CD1c-positive myeloid dendritic cell (primary cell): ENCODE results near the gene ADRA2A.

Experiments
- DNase-seq: peaks from one replicate; pipeline ENCODE4 v3.0.0-alpha.2; 2016; ENCODE audit errors: extremely low spot score

The ADRA2A gene

DNA sequence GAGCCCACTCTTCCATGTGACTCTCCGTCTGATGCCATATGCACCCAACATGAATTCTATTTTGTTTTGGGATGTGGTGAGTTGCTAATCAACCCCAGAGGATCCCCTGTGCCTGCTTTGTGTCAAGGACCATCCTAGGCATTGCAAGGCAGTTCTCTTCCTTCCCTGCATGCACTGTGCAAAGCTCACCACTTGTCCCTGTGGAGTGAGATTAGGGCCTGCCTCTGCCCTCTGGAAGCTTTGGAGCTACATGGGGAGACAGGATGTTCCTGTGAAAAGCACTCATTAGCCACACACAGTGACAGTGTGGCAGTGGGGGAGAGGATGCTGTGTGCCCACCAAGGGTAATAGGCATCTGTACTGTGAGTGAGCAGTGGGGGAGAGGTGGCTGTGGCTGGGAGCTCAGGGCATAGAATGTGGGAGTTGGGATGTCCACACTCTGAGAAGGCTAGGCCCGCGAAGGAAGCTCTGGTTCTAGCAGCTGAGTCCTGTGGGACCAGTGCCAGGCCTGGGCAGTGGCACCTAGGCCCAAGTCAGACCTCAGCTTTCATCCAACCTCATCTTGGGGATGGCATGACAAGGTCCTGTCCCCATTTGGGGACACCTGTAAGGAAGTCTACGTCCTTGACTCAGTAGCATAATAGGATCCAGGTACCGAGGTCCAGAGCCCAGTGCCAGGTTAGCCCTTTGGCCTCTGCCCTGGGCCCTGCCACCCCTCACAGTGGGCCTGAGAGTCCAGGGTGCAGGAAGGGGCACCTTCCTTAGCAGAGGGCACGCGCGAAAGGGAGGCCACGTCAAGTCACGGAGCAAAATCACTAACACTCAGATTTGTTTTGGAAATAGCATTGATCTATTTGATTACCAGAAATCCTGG lies 6.6 kb downstream of the ADRA2A start:
- no peak for DNase-seq

DNA sequence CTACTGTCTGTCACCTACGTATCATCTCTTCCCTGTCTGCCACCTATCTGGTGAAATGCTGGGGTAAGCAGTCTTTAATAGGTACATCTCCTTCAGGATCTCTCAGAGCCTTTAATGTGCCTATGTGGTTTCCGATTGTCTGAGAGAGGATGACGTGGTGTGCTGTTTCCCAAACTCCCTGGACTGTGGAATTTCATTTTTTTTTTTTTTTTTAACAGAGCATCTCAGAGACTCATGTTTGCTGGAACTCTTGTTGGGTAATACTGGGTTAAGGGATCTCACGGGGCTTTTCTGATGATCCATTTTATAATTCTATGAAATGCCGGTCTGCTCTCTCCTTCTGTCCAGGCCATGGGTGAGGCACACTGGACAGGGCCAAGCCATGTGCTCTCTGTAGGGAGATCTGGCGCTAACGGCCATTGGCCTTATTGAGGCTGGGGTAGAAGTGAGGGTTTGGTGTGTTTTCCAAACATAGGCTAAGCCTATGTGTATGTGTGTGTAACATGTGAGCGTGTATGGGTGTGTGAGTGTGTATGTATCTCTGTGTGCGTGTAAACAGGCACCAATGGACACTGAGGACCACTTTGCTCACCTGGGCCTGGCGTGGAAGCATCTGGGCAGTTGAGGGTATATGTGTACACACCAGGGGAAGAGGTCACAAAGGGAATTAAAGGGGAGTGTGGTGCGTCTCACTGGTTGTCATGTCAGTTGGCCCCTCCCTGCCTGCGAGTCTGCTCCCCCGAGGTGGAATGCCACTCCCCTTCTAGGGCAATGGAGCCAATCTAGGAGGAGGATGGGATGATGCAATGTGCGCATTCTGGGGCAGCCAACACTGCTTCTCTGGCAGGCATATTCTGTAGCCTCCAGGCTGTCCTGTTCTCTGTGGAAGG lies 7.8 kb downstream of the ADRA2A start:
- DNase-seq: no peak

DNA sequence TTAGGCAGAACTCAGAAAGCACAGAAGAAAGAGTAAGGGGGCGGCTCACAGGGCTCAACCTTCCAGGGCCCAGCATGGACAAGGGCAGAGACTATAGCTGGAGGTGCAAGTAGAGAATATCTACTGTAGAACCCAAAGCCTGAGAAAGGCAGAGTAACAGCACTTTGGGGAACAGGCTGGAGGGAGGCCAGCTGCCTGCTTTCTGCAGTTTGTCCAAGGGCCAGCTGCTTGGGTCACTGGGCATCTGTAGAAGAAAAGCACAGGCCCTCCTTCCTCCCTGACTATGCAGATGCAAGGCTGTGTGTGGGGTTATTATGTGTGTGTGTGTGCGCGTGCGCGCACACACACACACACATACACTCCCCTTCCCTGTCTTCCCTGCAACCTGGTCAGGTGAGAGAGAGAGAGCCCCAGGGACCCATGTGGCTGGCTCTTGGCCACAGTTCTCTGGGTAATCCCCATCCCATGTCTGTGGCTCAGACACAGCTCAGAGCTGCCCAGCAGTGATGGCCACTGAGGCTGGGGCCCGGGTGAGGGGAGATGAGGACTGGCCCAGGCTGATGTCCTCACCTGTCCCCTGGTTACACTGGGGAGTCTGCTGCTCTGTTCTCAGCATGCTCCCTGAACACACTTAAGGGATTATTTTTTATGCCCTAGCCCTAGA lies 9.0 kb downstream of the ADRA2A start:
- no peak for DNase-seq

DNA sequence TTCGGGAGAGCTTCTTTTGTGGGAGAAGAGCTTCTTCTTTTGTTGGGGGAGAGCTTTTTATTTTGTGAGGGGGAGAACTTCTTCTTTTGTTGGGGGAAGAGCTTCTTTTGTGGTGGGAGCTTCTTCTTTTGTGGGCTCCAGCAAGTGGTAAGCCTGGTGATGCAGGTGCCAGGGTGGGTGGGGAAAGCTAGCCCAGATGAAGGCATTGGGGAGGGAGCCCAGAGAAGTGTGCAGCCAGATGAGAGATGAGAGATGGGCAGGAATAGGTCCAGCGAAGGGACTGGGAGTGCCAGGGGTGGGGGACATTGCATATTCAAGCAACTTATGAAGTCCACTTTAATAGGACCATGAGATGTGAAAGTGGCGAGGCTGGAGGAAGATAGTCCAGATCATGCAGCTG lies 9.7 kb downstream of the ADRA2A start:
- DNase-seq: no peak

- no peak for DNase-seq
Measured at GRCh38 chr10:111087331-111087756, 10.5 kb downstream of the ADRA2A start.

DNA sequence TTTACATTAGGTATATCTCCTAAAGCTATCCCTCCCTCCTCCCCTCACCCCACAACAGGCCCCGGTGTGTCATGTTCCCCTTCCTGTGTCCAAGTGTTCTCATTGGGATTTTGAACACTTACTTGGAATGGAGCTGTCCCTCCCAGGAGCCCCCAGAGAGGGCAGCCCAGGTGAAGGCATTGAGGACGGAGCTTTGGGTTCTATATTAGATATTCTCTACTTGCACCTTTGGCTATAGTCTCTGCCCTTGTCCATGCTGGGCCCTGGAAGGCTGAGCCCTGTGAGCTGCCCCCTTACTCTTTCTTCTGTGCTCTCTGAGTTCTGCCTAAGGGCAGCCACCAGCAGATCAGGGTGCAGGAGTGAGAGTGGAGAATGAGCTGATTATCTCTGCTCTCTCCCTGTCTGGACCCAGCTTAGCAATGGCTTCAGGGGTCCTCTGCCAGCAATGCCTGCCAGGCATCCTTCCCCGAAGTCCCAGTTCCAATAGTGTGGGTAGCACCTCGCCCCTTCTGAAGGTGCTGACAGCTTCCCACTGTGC lies 11.2 kb downstream of the ADRA2A start:
- DNase-seq: no peak

DNA sequence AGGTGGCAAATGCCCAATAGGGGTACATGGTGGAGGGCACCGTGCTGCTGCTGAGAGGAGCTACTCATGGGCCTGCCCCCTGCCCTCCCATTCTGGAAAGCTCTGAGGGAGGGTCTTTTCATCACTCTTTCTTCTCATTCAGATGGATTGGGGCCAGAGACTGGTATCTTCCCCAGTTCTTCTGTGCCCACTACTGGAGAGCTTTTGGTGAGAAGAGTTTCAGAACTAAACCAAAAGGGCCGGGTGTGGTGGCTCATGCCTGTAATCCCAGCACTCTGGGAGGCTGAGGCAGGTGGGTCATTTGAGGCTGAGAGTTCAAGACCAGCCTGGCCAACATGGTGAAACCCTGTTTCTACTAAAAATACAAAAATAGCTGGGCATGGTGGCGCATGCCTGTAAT lies 12.5 kb downstream of the ADRA2A start:
- DNase-seq: no peak

- no peak for DNase-seq
Measured at GRCh38 chr10:111091833-111092232, 15.0 kb downstream of the ADRA2A start.

GRCh38 chr10:111093741-111094380 lies 17.0 kb downstream of the ADRA2A start:
- peak; percentile 29 for DNase-seq

- no peak for DNase-seq
Measured at GRCh38 chr10:111098679-111099437, 22.0 kb downstream of the ADRA2A start.

DNA sequence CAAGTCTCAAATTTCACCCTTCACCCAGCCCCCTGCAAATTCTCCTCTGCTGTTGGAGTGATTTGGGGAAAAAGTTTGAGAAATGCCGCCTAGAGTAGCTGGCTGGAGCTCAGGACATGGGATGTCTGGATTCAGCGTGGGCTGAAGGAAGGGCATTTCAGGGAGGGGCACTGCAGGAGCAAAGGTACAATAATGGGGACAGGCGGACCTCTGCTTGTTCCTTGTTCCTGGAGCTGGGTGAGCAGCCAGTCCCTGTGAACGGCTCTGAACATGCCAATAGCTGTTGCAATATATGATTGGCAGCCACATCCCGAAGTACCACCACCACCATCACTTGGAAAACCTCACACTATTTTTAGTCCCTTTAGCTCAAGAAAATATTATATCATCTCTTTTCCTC lies 23.4 kb downstream of the ADRA2A start:
- no peak for DNase-seq

GRCh38 chr10:111101796-111102195 lies 25.0 kb downstream of the ADRA2A start:
- no peak for DNase-seq

DNA sequence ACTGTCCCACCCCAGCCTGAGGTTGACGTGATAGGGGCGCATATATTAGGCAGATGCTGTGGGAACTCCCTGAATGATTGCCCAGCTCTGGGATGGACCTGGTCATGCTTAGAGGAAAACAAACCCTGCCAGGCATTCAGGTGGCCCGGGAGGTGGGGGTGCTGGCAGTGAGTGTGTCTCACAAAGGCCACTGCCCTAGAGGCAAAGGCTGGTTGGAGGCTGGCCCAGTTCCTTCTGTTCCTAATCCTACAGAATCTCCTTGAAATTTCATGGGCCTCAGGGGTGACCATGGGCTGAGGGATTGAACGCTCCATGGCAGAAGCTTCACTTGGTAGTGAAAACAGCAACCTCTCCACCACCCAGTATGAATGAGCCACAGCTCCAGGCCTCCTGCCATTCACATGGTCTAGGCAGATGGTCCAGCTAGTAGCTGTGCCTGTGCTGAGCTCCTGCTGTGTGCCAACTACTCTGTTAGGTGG lies 25.6 kb downstream of the ADRA2A start:
- DNase-seq: no peak

- no peak for DNase-seq
Measured at GRCh38 chr10:111103196-111103840, 26.5 kb downstream of the ADRA2A start.

DNA sequence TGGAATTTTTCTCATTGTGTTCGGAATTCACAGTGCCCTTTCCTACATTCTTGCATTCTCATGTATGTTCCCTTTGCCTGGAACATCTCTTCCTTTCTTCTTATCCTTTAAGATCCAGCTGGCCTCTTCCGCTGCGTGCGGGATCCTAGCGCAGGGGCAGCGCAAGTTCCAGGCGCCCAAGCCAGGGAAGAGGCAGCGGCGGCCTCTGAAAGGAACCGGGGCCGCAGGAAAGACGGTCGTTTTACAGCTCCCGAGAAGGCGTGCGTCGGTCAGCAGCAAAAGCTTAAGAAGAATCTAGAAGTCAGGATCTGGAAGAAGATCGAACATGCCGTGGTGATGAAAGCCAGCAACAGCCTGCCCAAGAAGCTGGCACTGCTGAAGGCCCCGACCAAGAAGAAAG lies 28.0 kb downstream of the ADRA2A start:
- DNase-seq: no peak

DNA sequence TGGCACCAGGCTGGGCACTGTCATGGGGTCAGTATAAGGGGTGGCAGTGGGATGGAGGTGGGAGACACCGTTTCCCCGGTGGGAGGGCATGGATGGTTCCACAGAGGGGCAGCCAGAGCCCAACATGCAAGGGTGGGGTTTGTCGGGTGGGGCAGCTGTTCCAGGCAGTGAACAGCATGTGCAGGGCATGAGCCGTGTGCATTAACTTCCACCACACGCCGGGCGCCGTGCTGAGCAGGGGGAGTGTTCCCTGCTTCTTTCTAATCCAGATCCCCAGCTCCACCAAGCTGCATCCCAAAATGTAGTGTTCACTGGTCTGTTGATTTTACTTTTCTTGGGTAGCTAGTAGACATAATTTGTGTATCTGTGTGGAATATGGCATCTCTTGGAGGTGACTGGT lies 29.3 kb downstream of the ADRA2A start:
- no peak for DNase-seq

- DNase-seq: no peak
Measured at GRCh38 chr10:111107023-111107422, 30.2 kb downstream of the ADRA2A start.

DNA sequence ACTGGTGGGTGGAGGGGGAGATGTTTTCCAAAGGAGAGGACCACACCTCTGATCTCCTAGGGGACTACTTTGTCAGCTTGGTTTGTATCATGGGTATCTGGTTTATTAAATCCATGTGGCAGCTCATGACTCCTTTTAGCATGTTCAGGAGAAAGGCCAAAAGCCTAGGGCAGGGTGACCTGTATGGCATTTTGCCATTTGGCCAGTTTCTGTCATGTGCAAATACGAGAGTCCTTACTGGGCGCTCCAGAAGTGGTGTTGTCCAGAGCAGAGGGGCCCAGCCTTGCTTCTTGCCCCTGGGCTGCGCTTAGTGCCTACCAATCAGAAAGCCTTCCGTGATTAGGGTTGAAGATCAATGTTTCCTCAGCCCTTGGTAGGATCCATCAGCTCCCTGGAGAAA lies 31.0 kb downstream of the ADRA2A start:
- DNase-seq: no peak

- DNase-seq: no peak
Measured at GRCh38 chr10:111108441-111108840, 31.6 kb downstream of the ADRA2A start.
